HFFc6 (cell line): ENCODE measurements around the gene RBM39. TPM values are rescaled to one million over a fixed set of nuclear protein-coding genes. Genes with fewer than 3 reads are reported as not detected.

ENCODE experiments used
- DNase-seq: peaks from one replicate; pipeline ENCODE4 v3.0.0-alpha.2; 2018
- H3K27ac Mint-ChIP-seq: 2 replicates; pipeline ENCODE4 v1.8.0; 2020; ENCODE audit warnings: mild to moderate bottlenecking, mixed read lengths
- H3K27me3 Mint-ChIP-seq: 2 replicates; pipeline ENCODE4 v1.8.0; 2021; ENCODE audit warnings: mild to moderate bottlenecking, moderate library complexity, mixed read lengths; ENCODE audit not compliant: insufficient read depth
- H3K36me3 Mint-ChIP-seq: 2 replicates; pipeline ENCODE4 v1.8.0; 2021; ENCODE audit warnings: low read depth, mixed read lengths
- H3K4me1 Mint-ChIP-seq: 2 replicates; pipeline ENCODE4 v1.8.0; 2020; ENCODE audit warnings: low read depth, mixed read lengths
- H3K4me3 Mint-ChIP-seq: 2 replicates; pipeline ENCODE4 v1.8.0; 2020; ENCODE audit warnings: mild to moderate bottlenecking, moderate library complexity, mixed read lengths
- H3K9me3 Mint-ChIP-seq: 2 replicates; pipeline ENCODE4 v1.8.0; 2020; ENCODE audit warnings: mild to moderate bottlenecking, mixed read lengths
- total RNA-seq, 6 experiments: library from RNA; stranded (reverse); fragmentation: NEBNext Ultra II Directional; extraction: Animal tissue kit (Norgen Biotek cat#: 25700); gene quantifications; 2 replicates in 1 of 6; 3 replicates in 5 of 6; pipeline ENCODE4 v1.2.3, GENCODE V29; 2021
- TF ChIP-seq, protein P1 (sequence below): fragments of 200-600 bp; sonication (generic); IDR thresholded peaks from 2 replicates; pipeline ENCODE4 v1.5.0; 2021; ENCODE audit warnings: antibody characterized with exemption, mild to moderate bottlenecking

RBM39 gene
- total RNA-seq, 6 experiments from 2014 or later = 162 to 198 (median 185) TPM

- Mint-ChIP-seq H3K4me3 (peak overlapping the region; percentile 23; the same call in 1 of the 2 replicates), H3K27me3 (peaks cover 23% of the 10 kb centered on the region), H3K9me3 (peaks cover 1% of the 10 kb centered on the region; the same call in 1 of the 2 replicates), H3K4me1 (peaks cover 69% of the 10 kb centered on the region), H3K36me3 (peaks cover 67% of the 10 kb centered on the region), H3K27ac (peak overlapping the region; percentile 61)
- DNase-seq = no peak
- TF ChIP-seq, protein P1, sequence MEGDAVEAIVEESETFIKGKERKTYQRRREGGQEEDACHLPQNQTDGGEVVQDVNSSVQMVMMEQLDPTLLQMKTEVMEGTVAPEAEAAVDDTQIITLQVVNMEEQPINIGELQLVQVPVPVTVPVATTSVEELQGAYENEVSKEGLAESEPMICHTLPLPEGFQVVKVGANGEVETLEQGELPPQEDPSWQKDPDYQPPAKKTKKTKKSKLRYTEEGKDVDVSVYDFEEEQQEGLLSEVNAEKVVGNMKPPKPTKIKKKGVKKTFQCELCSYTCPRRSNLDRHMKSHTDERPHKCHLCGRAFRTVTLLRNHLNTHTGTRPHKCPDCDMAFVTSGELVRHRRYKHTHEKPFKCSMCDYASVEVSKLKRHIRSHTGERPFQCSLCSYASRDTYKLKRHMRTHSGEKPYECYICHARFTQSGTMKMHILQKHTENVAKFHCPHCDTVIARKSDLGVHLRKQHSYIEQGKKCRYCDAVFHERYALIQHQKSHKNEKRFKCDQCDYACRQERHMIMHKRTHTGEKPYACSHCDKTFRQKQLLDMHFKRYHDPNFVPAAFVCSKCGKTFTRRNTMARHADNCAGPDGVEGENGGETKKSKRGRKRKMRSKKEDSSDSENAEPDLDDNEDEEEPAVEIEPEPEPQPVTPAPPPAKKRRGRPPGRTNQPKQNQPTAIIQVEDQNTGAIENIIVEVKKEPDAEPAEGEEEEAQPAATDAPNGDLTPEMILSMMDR = no peak
Measured at GRCh38 chr20:35704514-35705261, 37.4 kb downstream of the RBM39 start.

DNA sequence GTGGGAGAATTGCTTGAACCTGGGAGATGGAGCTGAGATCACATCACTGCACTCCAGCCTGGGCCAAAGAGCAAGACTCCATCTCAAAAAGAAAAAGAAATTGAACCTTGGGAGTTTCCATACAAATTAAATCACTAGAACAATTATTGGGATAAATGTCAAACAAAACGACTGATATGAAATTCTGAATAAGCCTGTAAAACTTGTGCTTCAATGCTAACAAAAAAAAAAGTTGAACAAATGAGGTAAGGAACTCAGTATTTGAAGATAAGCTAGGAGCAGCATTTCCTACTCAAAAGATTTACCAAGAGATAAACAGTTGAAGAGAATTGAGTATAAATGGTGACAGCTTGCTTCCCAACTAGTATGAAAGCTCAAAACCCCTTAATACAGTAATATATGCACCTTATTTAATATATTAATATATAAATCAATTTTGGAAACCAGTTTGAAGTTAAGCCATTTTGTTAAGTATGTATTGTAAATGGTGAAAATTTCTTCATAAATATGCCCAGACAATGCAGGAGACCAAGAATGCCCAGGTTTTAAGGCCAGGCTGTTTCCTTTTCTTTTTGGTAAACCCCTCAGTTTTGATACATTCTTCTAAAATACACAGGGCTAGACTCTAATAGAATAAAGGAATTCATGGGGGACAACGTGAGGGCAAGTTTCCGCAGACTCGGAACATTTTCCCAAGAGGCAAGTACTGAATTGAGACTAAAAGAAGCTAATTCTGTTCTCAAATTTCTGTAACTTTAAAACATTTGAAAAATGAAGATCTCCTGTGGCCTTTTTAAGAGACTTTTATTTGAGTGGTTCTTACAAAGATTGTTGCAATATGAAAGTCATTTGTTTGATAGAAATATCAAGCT is 39.0 kb downstream of the RBM39 start:
- DNase-seq = no peak
- TF ChIP-seq, protein P1 = no peak
- peak overlapping the region; percentile 44 for H3K4me3 Mint-ChIP-seq
- peaks cover 33% of the 10 kb centered on the region for H3K27me3 Mint-ChIP-seq
- peaks cover 4% of the 10 kb centered on the region; the same call in 1 of the 2 replicates for H3K9me3 Mint-ChIP-seq
- H3K36me3 Mint-ChIP-seq = peaks cover 60% of the 10 kb centered on the region
- H3K27ac Mint-ChIP-seq = peak overlapping the region; percentile 99
- peaks cover 67% of the 10 kb centered on the region for H3K4me1 Mint-ChIP-seq

GRCh38 chr20:35702051-35702823 is 39.8 kb downstream of the RBM39 start:
- peak; percentile 63 for DNase-seq
- peaks cover 67% of the 10 kb centered on the region for H3K36me3 Mint-ChIP-seq
- peaks cover 4% of the 10 kb centered on the region; the same call in 1 of the 2 replicates for H3K9me3 Mint-ChIP-seq
- peaks cover 35% of the 10 kb centered on the region for H3K27me3 Mint-ChIP-seq
- TF ChIP-seq, protein P1 = no peak
- peaks cover 75% of the 10 kb centered on the region for H3K4me1 Mint-ChIP-seq
- peak overlapping the region; percentile 44 for H3K4me3 Mint-ChIP-seq
- H3K27ac Mint-ChIP-seq = peak overlapping the region; percentile 99

GRCh38 chr20:35700625-35701148 is 41.4 kb downstream of the RBM39 start:
- Mint-ChIP-seq H3K4me3 (peak overlapping the region; percentile 92), H3K4me1 (peaks cover 71% of the 10 kb centered on the region), H3K27ac (peak overlapping the region; percentile 99), H3K9me3 (peaks cover 4% of the 10 kb centered on the region; the same call in 1 of the 2 replicates), H3K27me3 (peaks cover 32% of the 10 kb centered on the region), H3K36me3 (peaks cover 57% of the 10 kb centered on the region)
- DNase-seq = no peak
- TF ChIP-seq, protein P1 = no peak
